ENCODE data around the gene RAB7B.

Gene RAB7B

GRCh38 chr1:205939690-205940330 lies 63.4 kb downstream of the RAB7B start:
- intact Hi-C loops (cut with DNase I): no loop called here
- no peak for DNase-seq

- no peak for DNase-seq
- intact Hi-C loops (cut with DNase I): no loop called here
These were observed 64.5 kb downstream of the RAB7B start for GRCh38 chr1:205938682-205939081.

GRCh38 chr1:205936846-205937586 lies 66.2 kb downstream of the RAB7B start:
- DNase-seq: no peak
- intact Hi-C loops (cut with DNase I): no loop called here

DNA sequence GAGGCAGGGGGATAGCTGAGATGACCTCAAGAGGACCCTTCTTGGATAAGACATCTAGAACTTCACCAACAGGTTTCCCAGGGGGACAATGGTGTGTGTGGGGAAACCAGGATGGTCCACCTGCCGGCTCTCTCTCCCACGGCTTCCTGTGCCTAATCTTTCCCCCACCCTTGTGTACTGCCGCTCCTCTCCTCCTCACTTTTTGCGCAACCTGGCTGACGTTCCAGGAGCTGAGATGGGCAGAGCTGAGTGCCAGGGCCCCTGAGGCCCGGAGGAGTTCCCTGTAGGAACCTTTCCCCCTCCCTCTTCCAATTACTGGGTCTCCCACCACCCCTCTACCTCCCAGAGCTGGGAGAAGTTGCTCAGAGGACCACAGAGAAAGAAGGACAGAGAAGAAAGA lies 66.9 kb downstream of the RAB7B start:
- intact Hi-C loops (cut with DNase I): no loop called here
- no peak for DNase-seq

GRCh38 chr1:205935869-205936268 lies 67.3 kb downstream of the RAB7B start:
- intact Hi-C loops (cut with DNase I): no loop called here

GRCh38 chr1:205934788-205935187 lies 68.4 kb downstream of the RAB7B start:
- DNase-seq: no peak

More at GRCh38 chr1:205935869-205936268, 67.3 kb downstream of the RAB7B start:
- no peak for DNase-seq

DNA sequence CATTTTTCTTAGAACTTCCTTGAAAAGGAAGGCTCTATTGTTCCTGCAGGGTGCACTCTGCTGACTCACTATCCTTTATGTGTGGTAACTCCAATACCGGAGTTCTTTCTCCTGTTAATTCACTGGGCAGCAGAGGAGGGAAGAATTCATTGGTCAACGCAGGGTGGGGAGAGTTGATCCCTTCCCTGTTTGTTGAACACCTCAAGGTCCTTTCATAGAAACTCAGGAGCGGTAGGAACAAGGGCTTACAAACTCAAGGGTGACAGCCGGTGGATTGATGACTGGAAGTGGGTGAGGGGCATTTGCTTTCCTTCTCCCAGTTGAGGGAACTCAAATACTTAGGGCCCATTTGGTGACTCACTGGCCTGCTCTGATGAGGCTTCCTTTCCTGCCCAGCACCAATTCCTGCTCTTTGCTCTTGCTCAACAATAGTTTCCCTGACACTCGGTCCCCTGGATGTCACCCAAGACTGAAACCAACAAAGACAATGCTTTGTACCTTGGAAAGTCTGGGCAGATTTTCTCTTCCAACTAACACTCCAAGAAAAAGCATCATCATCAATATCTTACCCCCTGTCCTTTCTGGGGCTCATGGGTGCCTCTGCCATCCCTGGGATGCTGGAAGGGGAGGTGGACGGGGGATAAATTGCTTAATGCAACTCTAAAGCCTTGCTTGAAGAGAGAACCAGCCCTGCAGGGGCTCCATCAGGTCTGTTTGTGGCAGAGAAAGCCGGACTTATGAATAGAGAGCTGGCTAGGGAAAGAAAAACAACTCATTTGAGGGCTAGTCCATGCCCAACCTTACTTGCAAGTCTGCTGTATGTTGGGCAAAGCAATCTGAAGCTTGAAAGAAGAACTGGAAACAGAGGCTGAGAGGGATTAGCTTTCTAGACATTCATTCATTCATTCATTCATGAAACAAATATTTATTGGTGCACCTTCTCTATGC lies 69.2 kb downstream of the RAB7B start:
- intact Hi-C loops (cut with DNase I): no loop called here
- peak in 28 of 42 donors; percentile 10 to 83 (median 58) for DNase-seq

More at GRCh38 chr1:205934788-205935187, 68.4 kb downstream of the RAB7B start:
- intact Hi-C loops (cut with DNase I): no loop called here

- DNase-seq: no peak
- intact Hi-C loops (cut with DNase I): no loop called here
These were observed 70.4 kb downstream of the RAB7B start for GRCh38 chr1:205932776-205933175.

- DNase-seq: no peak
These were observed 72.4 kb downstream of the RAB7B start for GRCh38 chr1:205930799-205931281.

GRCh38 chr1:205930195-205930577 lies 73.0 kb downstream of the RAB7B start:
- DNase-seq: no peak
- intact Hi-C loops (cut with DNase I): no loop called here

More at GRCh38 chr1:205930799-205931281, 72.4 kb downstream of the RAB7B start:
- intact Hi-C loops (cut with DNase I): no loop called here

DNA sequence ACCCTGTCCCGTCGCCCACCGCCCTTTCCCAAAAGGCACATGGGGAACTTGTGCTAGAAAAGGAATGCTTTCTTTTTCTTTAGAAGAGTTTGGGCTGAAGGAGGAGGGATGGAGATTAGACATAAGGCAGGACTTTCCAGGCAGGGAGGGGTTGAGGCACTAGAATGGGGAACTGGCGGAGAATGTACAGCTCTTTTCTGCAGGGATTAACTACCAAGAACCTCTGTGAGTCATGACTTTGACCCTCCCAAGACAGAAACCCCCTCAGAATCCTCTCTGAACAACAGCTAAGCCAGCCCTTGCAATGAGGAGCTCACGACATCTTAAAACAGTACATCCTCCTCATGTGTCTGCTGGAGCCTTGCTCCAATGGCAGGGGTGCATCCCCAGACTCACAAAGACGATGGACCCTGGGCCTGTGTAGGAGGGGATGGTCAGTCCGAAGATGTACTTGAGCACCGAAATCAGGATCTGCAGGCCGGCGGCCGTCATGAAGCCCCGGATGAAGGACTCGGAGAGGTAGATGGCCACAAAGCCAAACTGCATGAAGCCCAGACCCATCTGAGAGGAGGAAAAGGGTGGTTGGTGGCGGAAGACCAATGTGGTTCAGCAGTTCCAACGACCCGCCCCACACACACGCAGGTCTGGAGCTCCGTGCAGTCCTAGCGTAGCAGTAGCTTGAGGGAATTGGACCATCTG lies 73.5 kb downstream of the RAB7B start:
- no peak for DNase-seq
- intact Hi-C loops (cut with DNase I): no loop called here

DNA sequence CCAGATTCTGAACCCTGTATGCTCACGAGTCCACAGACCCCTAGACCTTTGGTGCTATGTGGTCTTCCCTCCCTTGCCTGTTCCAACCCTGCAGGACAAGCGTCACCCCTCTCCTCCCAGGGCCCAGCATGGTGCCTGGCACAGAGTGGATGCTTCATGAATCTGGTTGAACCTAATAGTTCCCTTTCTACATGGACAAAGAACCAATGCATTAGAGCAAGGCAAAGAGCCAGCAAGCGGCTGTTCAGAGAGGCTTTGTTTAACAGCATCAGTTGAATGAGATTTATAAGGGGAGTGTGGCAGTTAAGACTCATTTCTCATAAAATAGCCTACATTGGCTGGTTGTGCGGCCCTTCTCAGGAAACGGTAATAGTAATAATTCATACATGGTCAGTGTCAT lies 74.9 kb downstream of the RAB7B start:
- DNase-seq: peak; percentile 63 to 95 (median 90)
- intact Hi-C loops (cut with DNase I): no loop called here

DNA sequence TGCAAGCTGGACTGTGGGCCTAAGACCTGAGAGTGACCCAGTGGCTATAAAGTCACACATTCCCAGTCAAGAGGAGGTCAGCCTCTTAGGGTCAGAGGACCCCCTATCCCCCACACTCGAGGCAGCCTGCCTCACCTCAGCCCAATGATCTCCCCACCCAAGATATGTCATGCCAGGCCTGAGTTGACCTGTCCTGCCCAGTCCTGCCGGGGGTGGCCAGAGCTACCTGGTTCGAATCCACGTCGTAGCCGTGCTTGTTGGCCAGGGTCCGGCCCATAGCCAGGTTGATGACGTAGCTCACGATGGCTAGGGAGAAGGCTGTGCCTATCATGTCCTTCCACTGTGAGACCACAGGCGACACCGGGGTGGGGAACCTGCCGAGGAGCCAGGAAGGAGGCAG lies 75.5 kb downstream of the RAB7B start:
- intact Hi-C loops (cut with DNase I): no loop called here

GRCh38 chr1:205927247-205927646 lies 75.9 kb downstream of the RAB7B start:
- intact Hi-C loops (cut with DNase I): no loop called here
- peak in 7 of 42 donors; percentile 2 to 30 (median 7) for DNase-seq

More for the DNA sequence above, 75.5 kb downstream of the RAB7B start:
- DNase-seq: peak in 2 of 42 donors; percentile 14 to 29

All from head of caudate nucleus (tissue), 42 donors.